GM12865 (cell line): ENCODE data around the gene FASTKD3.

Source experiments
- DNase-seq: peaks from one replicate; pipeline ENCODE4 v3.0.0; 2010; ENCODE audit warnings: low read depth
- H3K4me3 ChIP-seq: 2 replicates; pipeline ENCODE4 v1.5.1; 2011; ENCODE audit warnings: mild to moderate bottlenecking, low read depth, low read length, control low read depth
- TF ChIP-seq, protein P1 (sequence below): IDR thresholded peaks from 2 replicates; pipeline ENCODE4 v1.5.1; 2011; ENCODE audit warnings: low read length, control low read depth, low read depth, inconsistent platforms; ENCODE audit not compliant: insufficient read depth; ENCODE audit errors: missing control alignments

Gene FASTKD3

DNA sequence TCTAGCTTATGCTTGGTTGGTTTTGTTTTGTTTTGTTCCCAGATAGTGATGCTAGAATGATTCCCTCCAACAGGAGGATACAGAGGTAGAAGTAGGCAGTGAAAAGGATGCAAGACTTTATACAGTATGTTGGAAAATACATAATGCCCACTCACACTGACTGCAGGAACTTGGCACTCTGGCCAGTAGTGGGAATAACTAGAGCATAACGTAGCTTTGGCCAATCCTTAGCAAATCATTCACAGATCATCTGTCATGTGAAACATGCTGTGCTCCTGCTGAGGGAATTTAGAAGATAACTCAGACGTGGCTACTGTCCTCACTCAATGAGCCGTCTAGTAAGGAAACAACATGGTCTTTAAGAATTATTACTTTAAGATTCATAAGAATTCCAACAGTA is 31.4 kb downstream of the FASTKD3 start:
- H3K4me3 ChIP-seq: no peak overlapping the region
- no peak for DNase-seq
- TF ChIP-seq, protein P1, sequence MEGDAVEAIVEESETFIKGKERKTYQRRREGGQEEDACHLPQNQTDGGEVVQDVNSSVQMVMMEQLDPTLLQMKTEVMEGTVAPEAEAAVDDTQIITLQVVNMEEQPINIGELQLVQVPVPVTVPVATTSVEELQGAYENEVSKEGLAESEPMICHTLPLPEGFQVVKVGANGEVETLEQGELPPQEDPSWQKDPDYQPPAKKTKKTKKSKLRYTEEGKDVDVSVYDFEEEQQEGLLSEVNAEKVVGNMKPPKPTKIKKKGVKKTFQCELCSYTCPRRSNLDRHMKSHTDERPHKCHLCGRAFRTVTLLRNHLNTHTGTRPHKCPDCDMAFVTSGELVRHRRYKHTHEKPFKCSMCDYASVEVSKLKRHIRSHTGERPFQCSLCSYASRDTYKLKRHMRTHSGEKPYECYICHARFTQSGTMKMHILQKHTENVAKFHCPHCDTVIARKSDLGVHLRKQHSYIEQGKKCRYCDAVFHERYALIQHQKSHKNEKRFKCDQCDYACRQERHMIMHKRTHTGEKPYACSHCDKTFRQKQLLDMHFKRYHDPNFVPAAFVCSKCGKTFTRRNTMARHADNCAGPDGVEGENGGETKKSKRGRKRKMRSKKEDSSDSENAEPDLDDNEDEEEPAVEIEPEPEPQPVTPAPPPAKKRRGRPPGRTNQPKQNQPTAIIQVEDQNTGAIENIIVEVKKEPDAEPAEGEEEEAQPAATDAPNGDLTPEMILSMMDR: no peak

DNA sequence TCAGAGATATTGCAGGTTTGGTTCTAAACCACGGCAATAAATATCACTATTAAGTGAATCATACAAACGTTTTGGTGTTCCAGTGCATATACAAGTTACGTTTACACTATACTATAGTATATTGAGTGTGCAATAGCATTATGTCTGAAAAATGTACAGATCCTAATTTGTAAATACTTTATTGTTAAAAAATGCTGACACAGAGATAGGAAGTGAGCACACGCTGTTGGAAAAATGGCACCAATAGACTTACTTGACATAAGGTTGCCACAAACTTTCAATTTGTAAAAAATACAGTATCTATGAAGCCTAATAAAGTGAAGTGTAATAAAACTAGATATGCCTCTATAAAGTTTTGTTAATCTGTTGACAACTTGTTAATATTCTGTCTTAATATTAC is 33.8 kb downstream of the FASTKD3 start:
- TF ChIP-seq, protein P1: no peak
- no peak for DNase-seq
- H3K4me3 ChIP-seq: no peak overlapping the region

DNA sequence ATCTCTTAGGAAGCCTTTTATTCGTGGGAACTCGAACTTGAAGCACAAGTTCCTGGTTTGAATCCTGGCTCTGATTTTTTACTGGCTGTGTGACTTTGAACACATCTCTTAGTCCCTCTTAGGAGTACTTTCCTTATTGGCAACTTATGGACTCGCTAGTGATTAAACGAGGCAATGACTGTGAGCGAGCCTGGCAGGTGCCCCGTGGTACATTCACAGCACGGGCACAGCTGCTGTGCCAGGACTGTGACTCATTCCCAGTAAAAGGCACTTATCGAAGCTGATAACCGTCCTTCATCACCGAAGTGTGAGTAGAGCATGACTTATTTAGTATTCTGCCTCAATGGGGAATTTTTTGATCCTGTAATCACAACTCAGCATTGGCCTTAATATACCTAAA is 40.6 kb downstream of the FASTKD3 start:
- TF ChIP-seq, protein P1: no peak
- no peak overlapping the region for H3K4me3 ChIP-seq
- DNase-seq: no peak

DNA sequence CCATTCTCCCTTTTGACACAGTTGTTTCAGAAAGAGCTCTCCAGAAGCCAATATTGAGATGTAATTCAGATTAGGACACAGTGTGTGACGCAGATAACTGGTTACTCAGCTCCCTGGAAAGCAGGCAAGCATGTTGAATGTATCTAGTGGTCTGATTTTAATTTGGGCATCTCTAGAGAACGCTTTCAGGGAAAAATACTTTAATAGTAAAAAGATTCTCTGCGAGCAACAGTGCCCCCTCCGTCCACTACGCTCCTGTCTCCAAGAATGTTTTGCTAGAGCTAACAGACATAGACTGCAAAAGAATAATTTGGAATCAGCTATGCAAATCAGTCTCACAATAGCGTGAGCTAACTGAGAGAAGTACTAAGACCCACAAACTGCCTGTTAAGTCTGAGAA is 41.2 kb downstream of the FASTKD3 start:
- no peak overlapping the region for H3K4me3 ChIP-seq
- no peak for DNase-seq
- TF ChIP-seq, protein P1: no peak

DNA sequence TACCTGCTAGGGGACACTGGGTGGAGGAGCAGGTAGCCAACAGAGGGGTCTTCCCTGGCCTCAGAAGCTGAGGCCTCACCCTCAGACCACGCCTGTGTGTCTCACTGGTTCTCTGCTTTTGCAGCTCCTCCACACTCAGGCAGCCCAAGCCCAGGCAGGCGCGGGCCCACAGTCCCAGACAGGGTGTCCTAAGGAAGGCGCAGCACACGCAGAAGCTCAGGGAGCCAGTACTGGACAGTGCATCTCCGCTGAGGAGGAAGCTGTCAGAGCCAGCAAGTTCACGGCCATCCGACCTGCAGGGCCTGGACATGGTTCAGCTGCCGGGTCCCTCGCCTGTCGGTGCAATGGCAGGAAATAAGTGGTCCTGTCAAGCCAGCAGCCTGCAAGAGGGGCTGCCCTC is 43.2 kb downstream of the FASTKD3 start:
- no peak for DNase-seq
- TF ChIP-seq, protein P1: no peak

DNA sequence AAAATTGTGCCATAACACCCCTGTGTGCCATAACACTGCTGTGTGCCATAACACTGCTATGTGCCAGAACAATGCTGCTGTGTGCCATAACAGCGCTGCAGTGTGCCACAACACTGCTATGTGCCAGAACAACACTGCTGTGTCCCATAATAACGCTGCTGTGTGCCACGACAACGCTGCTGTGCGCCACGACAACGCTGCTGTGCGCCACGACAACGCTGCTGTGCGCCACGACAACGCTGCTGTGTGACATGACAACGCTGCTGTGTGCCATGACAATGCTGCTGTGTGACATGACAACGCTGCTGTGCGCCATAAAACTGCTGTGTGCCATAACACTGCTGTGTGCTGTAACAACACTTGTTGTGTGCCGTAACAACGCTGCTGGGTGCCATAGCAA is 43.8 kb downstream of the FASTKD3 start:
- TF ChIP-seq, protein P1: no peak
- no peak overlapping the region for H3K4me3 ChIP-seq
- no peak for DNase-seq

More for the DNA sequence above, 43.2 kb downstream of the FASTKD3 start:
- H3K4me3 ChIP-seq: no peak overlapping the region

DNA sequence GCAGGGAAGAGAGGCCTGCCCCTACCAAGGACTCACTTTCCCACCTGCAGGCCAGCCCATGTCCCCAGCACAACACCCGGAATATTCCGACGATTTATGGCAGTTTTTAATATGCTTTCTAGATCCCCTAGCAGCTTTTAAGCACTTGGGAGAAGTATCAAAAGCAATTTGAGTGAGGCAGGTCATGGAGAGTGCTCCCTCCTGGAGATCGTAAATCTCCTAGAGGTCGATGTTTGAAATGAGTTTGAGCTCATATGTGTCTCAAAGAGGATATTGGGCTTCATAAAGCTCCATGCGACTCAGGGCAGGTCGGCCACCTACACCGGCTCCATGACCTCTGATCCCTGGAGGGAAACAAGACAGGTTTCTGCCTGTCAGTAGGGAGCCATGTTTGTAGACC is 45.2 kb downstream of the FASTKD3 start:
- H3K4me3 ChIP-seq: no peak overlapping the region
- no peak for DNase-seq
- TF ChIP-seq, protein P1: no peak
